ENCODE results near the gene RELB.
A peak's percentile ranks its signal among the peaks of the same experiment; 100 is the strongest.
"Not testable (repeated sequence)": the region's sequence is repeated elsewhere in the genome, so short reads cannot be mapped to it uniquely, and the experiment has no call there.

Gene RELB

GRCh38 chr19:44988273-44988672, 13.0 kb upstream of the RELB start:
- DNase-seq, result no peak

DNA sequence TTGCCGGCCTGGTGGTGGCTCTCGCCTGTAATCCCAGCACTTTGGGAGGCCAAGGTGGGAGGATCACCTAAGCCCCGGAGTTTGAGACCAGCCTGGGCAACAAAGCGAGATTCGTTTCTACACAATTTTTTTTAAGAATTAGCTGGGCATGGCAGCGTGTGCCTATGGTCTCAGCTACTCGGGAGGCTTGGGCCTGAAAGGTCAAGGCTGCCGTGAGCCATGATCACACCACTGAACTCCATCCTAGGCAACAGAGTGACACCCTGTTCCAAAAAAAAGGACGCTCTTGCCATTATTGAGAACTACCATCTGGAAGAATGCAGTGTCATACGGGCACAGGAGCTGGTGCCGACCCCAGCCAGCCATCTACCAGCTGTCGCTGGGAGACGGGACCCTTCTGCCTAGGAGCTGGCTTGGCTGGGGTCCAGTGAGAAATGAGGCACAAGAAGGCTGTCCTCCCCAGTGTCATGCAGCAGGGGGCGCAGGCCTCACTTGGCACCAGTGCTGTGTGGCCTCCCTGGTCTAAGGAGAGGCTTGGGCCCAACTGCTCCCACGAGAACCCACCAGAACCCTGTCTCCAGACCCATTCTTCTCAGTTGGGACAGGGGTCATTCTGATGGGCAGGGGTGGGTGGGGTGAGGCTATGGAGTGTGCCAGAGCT, 12.2 kb upstream of the RELB start:
- peak; percentile 57 for DNase-seq

GRCh38 chr19:44990459-44990858, 10.8 kb upstream of the RELB start:
- DNase-seq, result no peak

- DNase-seq, result no peak
Measured at GRCh38 chr19:44990966-44991365, 10.3 kb upstream of the RELB start.

GRCh38 chr19:44992336-44993163, 8.7 kb upstream of the RELB start:
- no peak for DNase-seq

GRCh38 chr19:44993526-44993925, 7.7 kb upstream of the RELB start:
- DNase-seq, result no peak

DNA sequence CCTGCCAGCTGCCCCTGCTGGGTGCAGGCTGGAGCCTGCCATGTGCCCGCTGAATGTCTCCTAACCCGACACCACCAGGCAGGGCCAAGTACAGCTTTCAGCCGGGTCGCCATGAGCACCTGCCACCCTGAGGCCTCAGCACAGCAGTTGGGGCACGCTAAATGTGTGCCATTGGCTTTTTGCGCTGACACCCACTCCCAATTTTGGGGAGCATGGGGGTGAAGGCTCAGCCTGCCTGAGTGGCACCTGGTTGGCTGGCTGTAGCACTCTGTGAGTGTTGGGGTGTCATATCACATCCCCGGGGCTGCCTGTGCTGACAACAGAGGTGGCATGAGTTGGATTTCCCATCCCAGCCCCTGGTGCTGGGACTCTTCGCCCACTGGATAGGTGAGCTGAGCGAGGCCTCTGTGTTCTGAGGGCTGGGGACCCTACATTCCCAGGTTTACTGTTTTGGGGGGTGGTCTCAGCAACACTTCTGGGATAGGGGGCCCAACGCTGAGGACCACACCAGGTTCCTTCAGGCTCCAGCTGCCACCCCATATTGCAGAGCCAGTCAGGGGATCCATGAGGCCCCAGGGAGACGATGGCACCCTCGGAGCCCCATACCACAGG, 7.2 kb upstream of the RELB start:
- DNase-seq, result no peak

- DNase-seq, result no peak
Measured at GRCh38 chr19:44998025-44998424, 3.2 kb upstream of the RELB start.

- not testable (repeated sequence) for DNase-seq
Measured at GRCh38 chr19:44999131-44999925, 1.9 kb upstream of the RELB start.

GRCh38 chr19:45000665-45001064, 599 bp upstream of the RELB start:
- DNase-seq, result not testable (repeated sequence)

DNA sequence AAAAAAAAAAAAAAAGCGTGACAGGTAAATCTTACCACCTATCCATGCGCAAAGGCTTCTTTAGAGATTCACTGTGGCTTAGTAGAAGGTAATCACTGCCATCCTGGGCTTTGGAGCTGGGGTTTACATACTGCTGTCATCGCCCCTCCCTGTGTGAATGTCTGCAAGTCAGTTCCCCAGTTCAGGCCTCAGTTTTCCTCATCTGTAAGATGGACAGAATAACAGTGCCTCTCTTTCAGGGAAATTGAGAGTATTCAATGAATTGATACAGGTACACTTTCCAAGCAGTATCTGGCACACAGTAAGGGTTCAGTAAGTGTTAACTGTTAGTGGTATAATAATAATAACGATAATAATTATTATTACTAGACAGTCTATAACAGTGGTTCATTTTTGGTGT, 2.2 kb downstream of the RELB start:
- no peak for DNase-seq

DNA sequence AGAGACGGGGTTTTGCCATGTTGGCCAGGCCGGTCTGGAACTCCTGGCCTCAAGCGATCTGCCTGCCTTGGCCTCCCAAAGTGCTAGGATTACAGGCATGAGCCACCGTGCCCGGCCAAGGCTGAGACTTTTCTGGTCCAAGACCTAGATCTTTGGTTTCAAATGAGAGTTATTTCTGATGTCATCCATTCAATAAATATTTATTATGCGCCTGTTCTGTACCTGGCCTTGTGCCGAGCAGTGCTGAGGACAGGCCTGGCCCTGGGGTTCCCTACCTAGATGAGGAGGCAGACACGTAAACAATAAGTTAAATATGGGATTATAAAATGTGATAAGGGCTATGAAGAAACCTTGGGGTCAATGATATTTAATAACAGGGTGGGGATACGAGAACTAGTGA, 4.5 kb downstream of the RELB start:
- DNase-seq, result no peak

- DNase-seq, result no peak
Measured at GRCh38 chr19:45008552-45008951, 7.3 kb downstream of the RELB start.

DNA sequence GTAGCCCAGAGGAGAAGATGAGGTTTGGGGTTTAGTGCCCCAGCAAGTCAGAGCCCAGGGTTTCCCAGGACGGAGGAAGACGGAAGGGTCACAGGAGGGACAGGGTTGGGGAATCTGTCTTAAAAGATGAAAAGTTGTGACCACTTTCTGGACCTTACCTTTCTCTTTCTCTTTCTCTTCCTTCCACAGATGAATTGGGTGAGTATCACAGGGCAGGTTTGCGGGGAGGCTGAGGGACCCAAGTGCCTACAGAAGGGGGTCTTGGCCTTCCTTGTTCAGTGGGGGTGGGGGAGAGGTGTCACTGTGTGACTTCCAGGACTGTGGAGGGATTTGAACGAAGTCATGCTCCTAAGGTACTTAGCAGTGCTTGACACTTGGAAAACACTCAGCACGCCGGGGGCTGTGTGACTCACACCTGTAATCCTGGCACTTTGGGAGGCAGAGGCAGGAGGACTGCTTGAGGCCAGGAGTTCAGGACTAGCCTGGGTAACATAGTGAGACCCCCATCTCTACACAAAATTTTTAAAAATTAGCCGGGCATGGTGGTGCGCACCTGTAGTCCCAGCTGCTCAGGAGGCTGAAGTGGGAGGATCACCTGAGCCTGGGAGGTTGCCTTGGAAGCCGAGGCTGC, 8.5 kb downstream of the RELB start:
- no peak for DNase-seq

- DNase-seq, result no peak
Measured at GRCh38 chr19:45010306-45010705, 9.0 kb downstream of the RELB start.

- DNase-seq, result no peak
Measured at GRCh38 chr19:45011959-45012358, 10.7 kb downstream of the RELB start.

GRCh38 chr19:45016388-45017314, 15.4 kb downstream of the RELB start:
- DNase-seq, result peak; percentile 92

DNA sequence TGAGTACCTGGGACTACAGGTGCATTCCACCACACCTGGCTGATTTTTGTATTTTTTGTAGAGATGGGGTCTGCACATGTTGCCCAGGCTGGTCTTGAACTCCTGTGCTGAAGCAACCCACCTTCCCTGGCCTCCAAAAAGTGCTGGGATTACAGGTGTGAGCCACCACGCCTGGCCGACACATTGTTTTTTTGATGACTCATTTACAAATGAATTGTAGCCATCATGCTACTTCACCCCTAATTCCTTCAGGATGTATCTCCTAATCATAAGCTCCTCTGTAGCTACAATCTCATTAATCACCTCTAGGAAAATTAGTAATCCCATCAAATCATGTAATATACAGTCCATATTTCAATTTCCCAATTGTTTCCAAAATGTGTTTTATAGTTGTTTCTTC, 17.9 kb downstream of the RELB start:
- DNase-seq, result no peak

DNA sequence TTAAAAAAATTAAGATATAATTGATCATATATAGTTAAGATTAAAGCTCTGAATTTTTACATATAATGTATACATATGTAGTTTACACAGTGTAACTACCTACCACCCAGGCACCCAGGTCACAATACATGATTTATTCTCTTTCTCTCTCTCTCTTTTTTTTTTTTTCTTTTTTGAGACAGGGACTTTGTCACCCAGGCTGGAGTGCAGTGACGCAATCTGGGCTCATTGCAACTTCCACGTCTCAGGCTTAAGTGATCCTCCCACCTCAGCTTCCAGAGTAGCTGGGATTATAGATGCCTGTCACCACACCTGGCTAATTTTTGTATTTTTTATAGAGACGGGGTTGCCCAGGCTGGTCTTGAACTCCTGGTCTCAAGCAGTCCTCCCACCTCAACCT, 18.8 kb downstream of the RELB start:
- no peak for DNase-seq

- DNase-seq, result no peak
Measured at GRCh38 chr19:45021971-45022370, 20.7 kb downstream of the RELB start.

DNA sequence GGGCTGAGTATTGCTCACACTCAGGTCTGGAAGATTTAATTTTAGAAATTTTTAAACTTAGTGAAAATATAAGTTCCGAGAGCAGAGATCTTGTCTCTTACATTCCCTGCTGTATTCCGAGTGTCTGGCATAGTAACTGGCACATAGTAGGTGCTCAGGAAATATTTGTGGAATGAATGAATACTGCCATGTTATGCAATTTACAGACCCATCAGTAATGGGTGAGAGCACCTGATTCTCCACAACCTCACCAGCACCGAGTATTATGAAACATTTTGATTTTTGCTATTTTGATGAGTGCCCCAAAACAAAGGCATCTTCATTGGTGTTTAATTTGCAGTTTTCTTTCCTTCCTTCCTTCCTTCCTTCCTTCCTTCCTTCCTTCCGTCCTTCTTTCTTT, 21.8 kb downstream of the RELB start:
- no peak for DNase-seq

GRCh38 chr19:45025264-45025663, 24.0 kb downstream of the RELB start:
- DNase-seq, result no peak

Data from CD4-positive, alpha-beta T cell treated with Interleukin-4 for 4 hours (primary cell).